Thyroid gland (tissue), 4 donors: ENCODE data around the gene ISG15.

Experiments used
- POLR2A ChIP-seq, 2 donors: fragments of 450-650 bp; IDR thresholded peaks; one replicate each; pipeline ENCODE4 v1.6.1; 2017; ENCODE audit warnings: antibody characterized with exemption in 2 of 2, mild to moderate bottlenecking in 2 of 2, moderate library complexity in 1 of 2
- TF ChIP-seq, protein P1 (sequence below), 6 experiments: fragments of 200-600 bp in 3 of 6; fragments of 450-650 bp in 3 of 6; sonication (generic) in 3 of 6; IDR thresholded peaks; one replicate each; pipeline ENCODE4 v1.5.1; 2016 to 2019; ENCODE audit warnings: antibody characterized with exemption in 6 of 6, mild to moderate bottlenecking in 2 of 6, inconsistent platforms in 1 of 6, moderate library complexity in 1 of 6

DNA sequence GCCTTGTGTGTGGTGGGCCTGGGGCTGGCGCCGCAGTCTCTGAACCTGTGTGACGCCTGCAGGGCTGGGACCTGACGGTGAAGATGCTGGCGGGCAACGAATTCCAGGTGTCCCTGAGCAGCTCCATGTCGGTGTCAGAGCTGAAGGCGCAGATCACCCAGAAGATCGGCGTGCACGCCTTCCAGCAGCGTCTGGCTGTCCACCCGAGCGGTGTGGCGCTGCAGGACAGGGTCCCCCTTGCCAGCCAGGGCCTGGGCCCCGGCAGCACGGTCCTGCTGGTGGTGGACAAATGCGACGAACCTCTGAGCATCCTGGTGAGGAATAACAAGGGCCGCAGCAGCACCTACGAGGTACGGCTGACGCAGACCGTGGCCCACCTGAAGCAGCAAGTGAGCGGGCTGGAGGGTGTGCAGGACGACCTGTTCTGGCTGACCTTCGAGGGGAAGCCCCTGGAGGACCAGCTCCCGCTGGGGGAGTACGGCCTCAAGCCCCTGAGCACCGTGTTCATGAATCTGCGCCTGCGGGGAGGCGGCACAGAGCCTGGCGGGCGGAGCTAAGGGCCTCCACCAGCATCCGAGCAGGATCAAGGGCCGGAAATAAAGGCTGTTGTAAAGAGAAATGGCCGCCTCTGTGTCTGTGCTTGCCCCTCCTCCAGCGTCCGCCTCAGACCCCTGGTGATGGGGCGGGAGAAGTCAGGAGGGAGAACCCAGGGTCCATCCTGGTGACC, 788 bp downstream of the ISG15 start:
- TF ChIP-seq, protein P1, sequence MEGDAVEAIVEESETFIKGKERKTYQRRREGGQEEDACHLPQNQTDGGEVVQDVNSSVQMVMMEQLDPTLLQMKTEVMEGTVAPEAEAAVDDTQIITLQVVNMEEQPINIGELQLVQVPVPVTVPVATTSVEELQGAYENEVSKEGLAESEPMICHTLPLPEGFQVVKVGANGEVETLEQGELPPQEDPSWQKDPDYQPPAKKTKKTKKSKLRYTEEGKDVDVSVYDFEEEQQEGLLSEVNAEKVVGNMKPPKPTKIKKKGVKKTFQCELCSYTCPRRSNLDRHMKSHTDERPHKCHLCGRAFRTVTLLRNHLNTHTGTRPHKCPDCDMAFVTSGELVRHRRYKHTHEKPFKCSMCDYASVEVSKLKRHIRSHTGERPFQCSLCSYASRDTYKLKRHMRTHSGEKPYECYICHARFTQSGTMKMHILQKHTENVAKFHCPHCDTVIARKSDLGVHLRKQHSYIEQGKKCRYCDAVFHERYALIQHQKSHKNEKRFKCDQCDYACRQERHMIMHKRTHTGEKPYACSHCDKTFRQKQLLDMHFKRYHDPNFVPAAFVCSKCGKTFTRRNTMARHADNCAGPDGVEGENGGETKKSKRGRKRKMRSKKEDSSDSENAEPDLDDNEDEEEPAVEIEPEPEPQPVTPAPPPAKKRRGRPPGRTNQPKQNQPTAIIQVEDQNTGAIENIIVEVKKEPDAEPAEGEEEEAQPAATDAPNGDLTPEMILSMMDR (IDR thresholded peaks at IDR 0.05): no peak
- TF ChIP-seq POLR2A (IDR thresholded peaks at IDR 0.05): no peak
